Activated T-helper 2 cell treated with anti-CD3 and anti-CD28 coated beads, Interferon-gamma antibody, Interleukin-2, Interleukin-4, amounts not matched to agents 10 μg/mL and 5 μg/mL and 100 μg/mL, durations not matched to agents 14 hours and 24 hours and 36 hours (primary cell): ENCODE results near the gene CACNA1S. TPM values are rescaled to one million over a fixed set of nuclear protein-coding genes. Genes with fewer than 3 reads are reported as not detected.

Experiments used
- DNase-seq: peaks from one replicate; pipeline ENCODE4 v3.0.0; 2021; ENCODE audit warnings: low spot score
- H3K27ac Mint-ChIP-seq: one replicate; pipeline ENCODE4 v1.8.0; 2021; ENCODE audit warnings: mixed read lengths
- H3K27me3 Mint-ChIP-seq: one replicate; pipeline ENCODE4 v1.8.0; 2021; ENCODE audit warnings: low read depth, mixed read lengths
- H3K36me3 Mint-ChIP-seq: one replicate; pipeline ENCODE4 v1.8.0; 2021; ENCODE audit warnings: low read depth, mixed read lengths
- H3K4me1 Mint-ChIP-seq: one replicate; pipeline ENCODE4 v1.8.0; 2021; ENCODE audit warnings: low read depth, mixed read lengths
- H3K4me3 Mint-ChIP-seq: one replicate; pipeline ENCODE4 v1.8.0; 2021; ENCODE audit warnings: low read depth, mild to moderate bottlenecking, moderate library complexity, mixed read lengths
- H3K9me3 Mint-ChIP-seq: one replicate; pipeline ENCODE4 v1.8.0; 2021; ENCODE audit warnings: mixed read lengths
- intact Hi-C: fragments of 100-400 bp; cut with micrococcal nuclease; formaldehyde crosslinking; loops from one replicate; pipeline ENCODE4 v1.15.1; 2023
- total RNA-seq: library from RNA; stranded (reverse); gene quantifications from 2 replicates; pipeline ENCODE4 v1.2.3, GENCODE V29; 2022

The CACNA1S gene
- total RNA-seq, 1 donor from 2014 or later, result not detected

DNA sequence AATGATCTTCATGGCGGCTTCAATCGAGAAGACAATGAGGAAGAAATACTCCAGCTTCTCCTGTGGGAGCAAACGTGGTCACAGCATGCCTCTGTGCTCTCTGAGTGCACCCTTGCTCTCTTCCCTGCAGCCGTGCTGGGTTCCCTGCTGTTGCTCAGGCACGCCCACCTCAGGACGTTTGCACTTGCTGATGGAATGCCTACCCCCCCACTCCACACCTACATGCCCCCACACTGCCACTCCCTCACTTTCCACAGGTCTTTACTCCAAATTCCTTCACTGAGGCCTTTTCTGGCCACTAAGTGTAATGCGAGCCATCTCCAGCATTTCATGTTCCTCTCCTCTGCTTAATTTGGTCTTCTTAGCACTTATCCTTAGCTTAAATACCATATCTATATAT is 18.3 kb downstream of the CACNA1S start:
- H3K27ac Mint-ChIP-seq, result no peak overlapping the region
- H3K4me3 Mint-ChIP-seq, result no peak overlapping the region
- intact Hi-C loops, result no loop called here
- no peaks in the 10 kb centered on the region for H3K36me3 Mint-ChIP-seq
- H3K4me1 Mint-ChIP-seq, result no peaks in the 10 kb centered on the region
- DNase-seq, result no peak
- H3K27me3 Mint-ChIP-seq, result peaks cover 5% of the 10 kb centered on the region
- no peaks in the 10 kb centered on the region for H3K9me3 Mint-ChIP-seq

DNA sequence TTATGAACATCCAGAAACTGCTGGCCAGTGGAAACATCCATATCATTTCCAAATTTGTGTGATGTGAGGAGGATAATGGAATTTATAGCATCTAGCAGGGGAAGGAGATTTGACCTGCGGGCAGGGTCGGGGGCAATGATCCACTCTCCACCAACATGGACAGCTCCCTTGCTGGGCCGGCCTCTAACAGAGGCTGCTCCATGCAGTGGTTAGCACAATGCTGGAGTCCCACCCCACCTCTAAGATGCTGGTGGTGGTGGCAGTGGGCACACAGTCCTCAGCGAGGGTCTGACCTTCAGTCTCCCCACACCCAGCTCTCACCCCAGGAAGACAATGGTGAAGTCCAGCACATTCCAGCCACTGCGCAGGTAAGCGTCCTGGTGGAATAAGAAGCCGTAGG is 18.7 kb downstream of the CACNA1S start:
- H3K36me3 Mint-ChIP-seq, result no peaks in the 10 kb centered on the region
- no peaks in the 10 kb centered on the region for H3K4me1 Mint-ChIP-seq
- H3K9me3 Mint-ChIP-seq, result no peaks in the 10 kb centered on the region
- no peak overlapping the region for H3K4me3 Mint-ChIP-seq
- intact Hi-C loops, result no loop called here
- no peak overlapping the region for H3K27ac Mint-ChIP-seq
- no peak for DNase-seq
- peaks cover 5% of the 10 kb centered on the region for H3K27me3 Mint-ChIP-seq

- no peak overlapping the region for H3K4me3 Mint-ChIP-seq
- no peaks in the 10 kb centered on the region for H3K9me3 Mint-ChIP-seq
- no peak overlapping the region for H3K27ac Mint-ChIP-seq
- no peaks in the 10 kb centered on the region for H3K4me1 Mint-ChIP-seq
- DNase-seq, result no peak
- H3K27me3 Mint-ChIP-seq, result peaks cover 5% of the 10 kb centered on the region
- no peaks in the 10 kb centered on the region for H3K36me3 Mint-ChIP-seq
- intact Hi-C loops, result no loop called here
Observed at GRCh38 chr1:201092738-201093137, 19.5 kb downstream of the CACNA1S start.

DNA sequence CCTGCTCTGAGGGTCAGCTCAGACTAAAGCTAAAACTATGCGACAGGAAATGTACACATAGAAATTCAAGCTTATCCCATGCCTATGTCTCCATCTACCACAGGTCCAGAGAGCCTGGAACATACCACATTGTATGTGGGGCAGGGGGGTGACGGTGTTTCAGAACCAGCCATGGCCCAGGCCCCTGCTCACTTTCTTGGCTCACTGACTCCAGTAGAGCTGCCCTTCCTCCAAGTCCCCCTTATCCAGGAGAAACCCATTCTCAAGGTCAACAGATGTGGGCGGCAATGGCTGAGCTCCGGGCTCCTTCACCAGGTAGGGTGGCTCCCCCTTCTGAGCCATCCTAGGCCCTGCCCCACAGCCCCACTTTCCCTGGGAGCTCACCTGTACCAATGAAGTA is 21.0 kb downstream of the CACNA1S start:
- peaks cover 5% of the 10 kb centered on the region for H3K27me3 Mint-ChIP-seq
- no peaks in the 10 kb centered on the region for H3K4me1 Mint-ChIP-seq
- no peak overlapping the region for H3K27ac Mint-ChIP-seq
- no peak overlapping the region for H3K4me3 Mint-ChIP-seq
- intact Hi-C loops, result no loop called here
- no peaks in the 10 kb centered on the region for H3K9me3 Mint-ChIP-seq
- DNase-seq, result no peak
- no peaks in the 10 kb centered on the region for H3K36me3 Mint-ChIP-seq

- H3K36me3 Mint-ChIP-seq, result no peaks in the 10 kb centered on the region
- no peak overlapping the region for H3K4me3 Mint-ChIP-seq
- H3K4me1 Mint-ChIP-seq, result no peaks in the 10 kb centered on the region
- H3K27ac Mint-ChIP-seq, result no peak overlapping the region
- peaks cover 9% of the 10 kb centered on the region for H3K27me3 Mint-ChIP-seq
- H3K9me3 Mint-ChIP-seq, result no peaks in the 10 kb centered on the region
- DNase-seq, result no peak
- intact Hi-C loops, result no loop called here
Observed at GRCh38 chr1:201090541-201090940, 21.7 kb downstream of the CACNA1S start.

DNA sequence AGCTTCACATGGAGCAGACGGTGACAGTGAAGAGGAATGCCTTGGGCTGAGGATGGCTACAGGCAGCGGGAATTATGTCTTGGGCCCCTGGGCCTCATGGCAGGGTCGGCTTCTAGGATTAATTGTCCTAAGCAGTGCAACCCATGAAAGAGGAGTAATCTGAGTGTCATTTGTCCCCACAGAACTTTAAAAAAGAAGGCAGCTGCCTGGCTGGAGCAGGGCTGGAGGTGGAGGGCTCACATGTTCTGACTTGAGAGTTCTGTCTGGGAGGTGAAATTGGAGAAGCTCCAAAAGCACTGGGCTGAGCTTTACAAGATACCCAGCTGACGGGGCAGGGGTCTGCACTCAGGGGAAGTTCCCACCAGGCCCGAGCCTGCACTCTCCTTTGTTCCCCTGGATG is 22.6 kb downstream of the CACNA1S start:
- Mint-ChIP-seq H3K9me3 (no peaks in the 10 kb centered on the region), H3K4me3 (no peak overlapping the region)
- intact Hi-C loops, result no loop called here

GRCh38 chr1:201088901-201089525 is 23.2 kb downstream of the CACNA1S start:
- no peaks in the 10 kb centered on the region for H3K36me3 Mint-ChIP-seq
- no peak overlapping the region for H3K27ac Mint-ChIP-seq
- H3K4me1 Mint-ChIP-seq, result no peaks in the 10 kb centered on the region
- peaks cover 19% of the 10 kb centered on the region for H3K27me3 Mint-ChIP-seq
- intact Hi-C loops, result no loop called here
- no peak for DNase-seq
- H3K4me3 Mint-ChIP-seq, result no peak overlapping the region
- H3K9me3 Mint-ChIP-seq, result no peaks in the 10 kb centered on the region

More for the DNA sequence above, 22.6 kb downstream of the CACNA1S start:
- no peaks in the 10 kb centered on the region for H3K4me1 Mint-ChIP-seq
- no peak overlapping the region for H3K27ac Mint-ChIP-seq
- no peak for DNase-seq
- peaks cover 15% of the 10 kb centered on the region for H3K27me3 Mint-ChIP-seq
- no peaks in the 10 kb centered on the region for H3K36me3 Mint-ChIP-seq

DNA sequence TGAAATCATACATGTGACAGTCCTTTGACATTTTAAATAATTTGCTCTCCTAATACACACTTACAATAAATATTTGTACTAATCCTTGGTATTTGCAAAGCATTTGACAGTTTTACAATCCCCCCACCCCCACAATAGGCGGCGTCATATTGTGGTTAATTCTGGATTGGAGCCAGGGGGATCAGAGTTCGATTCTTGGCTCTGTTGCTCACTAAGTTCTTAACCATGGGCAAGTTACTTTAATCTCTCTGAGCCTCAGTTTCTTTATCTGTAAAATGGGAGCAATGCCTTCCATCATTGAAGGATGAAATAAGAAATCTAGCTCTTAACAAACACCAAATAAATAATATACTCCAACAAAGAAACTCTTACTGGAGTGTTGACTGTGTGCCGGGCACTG is 23.8 kb downstream of the CACNA1S start:
- Mint-ChIP-seq H3K4me3 (no peak overlapping the region), H3K4me1 (no peaks in the 10 kb centered on the region), H3K9me3 (no peaks in the 10 kb centered on the region), H3K27ac (no peak overlapping the region), H3K27me3 (peaks cover 20% of the 10 kb centered on the region), H3K36me3 (no peaks in the 10 kb centered on the region)
- no peak for DNase-seq
- intact Hi-C loops, result no loop called here

DNA sequence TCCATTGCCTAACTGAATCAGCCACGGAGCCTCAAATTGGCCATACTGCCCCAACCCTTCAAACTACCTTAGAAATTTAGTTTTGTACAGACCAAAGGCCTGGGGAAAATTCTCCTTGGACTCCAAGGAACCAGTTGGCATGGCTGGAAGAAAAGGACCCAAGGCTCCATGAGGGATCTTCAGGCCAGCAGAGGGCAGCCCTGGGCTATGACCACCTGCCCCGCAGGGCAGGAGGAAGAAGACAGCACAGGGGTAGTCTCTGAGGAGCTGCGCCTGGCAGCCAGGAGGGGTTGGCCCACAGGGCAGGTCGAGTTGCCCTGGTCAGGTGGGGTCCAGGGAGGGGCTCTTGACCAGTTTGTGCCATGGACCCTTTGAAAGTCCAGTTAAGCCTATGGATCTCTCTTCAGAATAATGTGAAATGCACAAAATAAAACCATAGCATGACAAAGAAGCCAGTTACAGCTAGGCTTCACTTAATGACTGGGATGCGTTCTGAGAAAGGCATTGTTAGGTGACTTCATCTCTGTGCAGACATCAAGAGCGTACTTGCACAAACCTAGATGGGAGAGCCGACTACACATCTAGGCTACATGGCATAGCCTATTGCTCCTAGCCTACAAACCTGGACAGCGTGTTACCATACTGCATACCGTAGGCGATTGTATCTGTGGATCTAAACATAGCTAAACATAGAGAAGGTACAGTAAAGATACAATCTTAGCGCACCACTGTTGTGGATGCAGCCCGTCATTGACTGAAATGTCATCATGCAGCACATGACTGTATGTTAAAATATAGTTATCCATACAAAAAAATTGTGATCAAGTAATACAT is 26.1 kb downstream of the CACNA1S start:
- DNase-seq, result no peak
- no peaks in the 10 kb centered on the region for H3K4me1 Mint-ChIP-seq
- H3K27ac Mint-ChIP-seq, result no peak overlapping the region
- H3K36me3 Mint-ChIP-seq, result no peaks in the 10 kb centered on the region
- H3K27me3 Mint-ChIP-seq, result peaks cover 25% of the 10 kb centered on the region
- intact Hi-C loops, result loop anchor here (1.0 kb wide), 1 partner anchor 28 kb away; no protein-coding TSS in a partner anchor
- H3K9me3 Mint-ChIP-seq, result no peaks in the 10 kb centered on the region
- H3K4me3 Mint-ChIP-seq, result no peak overlapping the region

DNA sequence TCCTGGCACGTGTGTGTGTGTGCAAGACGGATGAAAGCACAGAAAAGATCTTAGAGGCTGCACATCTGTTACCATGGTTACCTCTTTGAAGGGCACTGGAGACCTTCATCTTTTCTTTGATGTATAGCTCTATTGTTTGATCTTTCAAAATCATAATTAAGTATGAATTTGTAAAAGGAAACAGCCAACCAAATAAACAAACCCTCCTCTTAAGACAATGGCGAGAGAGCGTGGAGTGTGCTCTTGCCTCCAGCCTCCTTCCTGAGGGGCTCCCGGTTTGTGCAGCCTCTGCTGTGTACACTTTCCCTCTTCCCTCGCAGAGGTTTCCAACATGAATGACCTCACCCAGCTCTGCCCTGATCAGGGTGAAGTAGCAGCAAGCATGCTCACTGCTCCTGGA is 27.9 kb downstream of the CACNA1S start:
- H3K27ac Mint-ChIP-seq, result no peak overlapping the region
- no peak for DNase-seq
- H3K4me3 Mint-ChIP-seq, result no peak overlapping the region
- H3K36me3 Mint-ChIP-seq, result no peaks in the 10 kb centered on the region
- H3K27me3 Mint-ChIP-seq, result peaks cover 28% of the 10 kb centered on the region
- no peaks in the 10 kb centered on the region for H3K4me1 Mint-ChIP-seq
- intact Hi-C loops, result no loop called here
- H3K9me3 Mint-ChIP-seq, result no peaks in the 10 kb centered on the region

GRCh38 chr1:201083741-201084140 is 28.5 kb downstream of the CACNA1S start:
- intact Hi-C loops, result no loop called here

DNA sequence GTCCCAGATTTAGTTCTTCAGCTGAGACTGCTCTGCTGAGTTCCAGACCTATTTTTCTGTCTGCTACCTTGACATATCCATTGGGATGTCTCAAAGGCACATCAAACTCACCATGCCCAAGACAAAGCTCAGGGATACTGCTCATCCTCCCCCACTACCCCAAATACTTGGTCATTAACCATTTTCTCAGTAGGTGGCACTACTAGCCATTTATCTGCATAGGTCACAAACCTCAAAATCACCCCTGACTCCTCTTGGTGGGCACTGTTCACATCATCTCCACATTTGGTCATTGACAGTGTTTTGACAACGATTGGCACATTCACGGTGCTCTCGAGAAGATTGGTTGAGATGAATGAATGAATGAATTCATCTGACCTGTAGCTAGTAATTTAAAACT is 32.1 kb downstream of the CACNA1S start:
- no peaks in the 10 kb centered on the region for H3K9me3 Mint-ChIP-seq

More at GRCh38 chr1:201083741-201084140, 28.5 kb downstream of the CACNA1S start:
- H3K4me3 Mint-ChIP-seq, result no peak overlapping the region
- no peaks in the 10 kb centered on the region for H3K36me3 Mint-ChIP-seq
- no peaks in the 10 kb centered on the region for H3K4me1 Mint-ChIP-seq
- DNase-seq, result no peak
- H3K9me3 Mint-ChIP-seq, result no peaks in the 10 kb centered on the region
- H3K27me3 Mint-ChIP-seq, result peaks cover 31% of the 10 kb centered on the region
- H3K27ac Mint-ChIP-seq, result no peak overlapping the region

GRCh38 chr1:201077736-201078135 is 34.5 kb downstream of the CACNA1S start:
- no peaks in the 10 kb centered on the region for H3K36me3 Mint-ChIP-seq
- intact Hi-C loops, result no loop called here
- H3K9me3 Mint-ChIP-seq, result no peaks in the 10 kb centered on the region
- H3K4me1 Mint-ChIP-seq, result no peaks in the 10 kb centered on the region
- H3K27ac Mint-ChIP-seq, result no peak overlapping the region
- no peak overlapping the region for H3K4me3 Mint-ChIP-seq
- peaks cover 9% of the 10 kb centered on the region for H3K27me3 Mint-ChIP-seq
- DNase-seq, result no peak

More for the DNA sequence above, 32.1 kb downstream of the CACNA1S start:
- intact Hi-C loops, result no loop called here
- Mint-ChIP-seq H3K36me3 (no peaks in the 10 kb centered on the region), H3K4me1 (no peaks in the 10 kb centered on the region), H3K27me3 (peaks cover 21% of the 10 kb centered on the region), H3K27ac (no peak overlapping the region), H3K4me3 (no peak overlapping the region)
- DNase-seq, result no peak
